HCT116 (cell line): ENCODE data around the gene CTDNEP1. TPM values are rescaled to one million over a fixed set of nuclear protein-coding genes. Genes with fewer than 3 reads are reported as not detected.

Experiments used
- ATAC-seq: fragments of 200-7000 bp; cut with Tn5 transposase; 2 replicates; pipeline ENCODE4 v1.9.1; 2020; ENCODE audit warnings: mild to moderate bottlenecking, moderate library complexity
- BruUV-seq: library from RNA; stranded (reverse); fragments of 400-500 nt; replicated peaks from 2 replicates; lab custom pipeline; 2021; lab: Mats Ljungman, UMichigan
- CTCF ChIA-PET: fragments of 300-600 bp; sonication (Branson Sonifier 250); formaldehyde crosslinking; loops from one replicate; lab custom pipeline; 2021; ENCODE audit warnings: antibody characterized with exemption; lab: Charles Lee
- POLR2A ChIA-PET: fragments of 300-600, 350-600 bp; sonication (Branson Sonifier 250); formaldehyde crosslinking; loops from one replicate; lab custom pipeline; 2021; ENCODE audit warnings: antibody characterized with exemption; lab: Charles Lee
- RAD21 ChIA-PET, 2 experiments: fragments of 300-600 bp; sonication (Branson Sonifier 250); formaldehyde crosslinking; loops; one replicate each; lab custom pipeline; 2023; ENCODE audit warnings: low total read pairs in 2 of 2; ENCODE audit not compliant: uncharacterized antibody in 2 of 2, unreplicated experiment in 2 of 2, low non-redundant PET in 1 of 2; lab: Charles Lee
- DNase-seq: peaks from one replicate; pipeline ENCODE4 v3.0.0-alpha.2; 2010; ENCODE audit warnings: low read depth, low spot score
- H2AFZ ChIP-seq: fragments of 200-600 bp; shearing (Covaris generic), sonication (generic); 2 replicates; pipeline ENCODE4 v1.6.1; 2017; ENCODE audit warnings: low read depth, mixed run types, mixed read lengths, antibody characterized with exemption, low read length; ENCODE audit not compliant: poor library complexity, severe bottlenecking
- H3K27ac ChIP-seq: 2 replicates; pipeline ENCODE4 v1.5.1; 2012; ENCODE audit warnings: low read depth, low read length
- H3K27me3 ChIP-seq: fragments of 200-600 bp; sonication (generic); 2 replicates; pipeline ENCODE4 v1.6.1; 2016; ENCODE audit warnings: mixed run types, low read length, mixed read lengths; ENCODE audit not compliant: insufficient read depth
- H3K36me3 ChIP-seq, 2 experiments: fragments of 200-500 bp in 1 of 2; fragments of 200-600 bp in 1 of 2; sonication (Bioruptor generic) in 1 of 2; sonication (generic) in 1 of 2; 2 replicates each; pipeline versions ENCODE4 v1.5.1 to v1.6.1; 2014 to 2016; ENCODE audit warnings: low read length in 2 of 2, inconsistent platforms in 1 of 2, mixed read lengths in 1 of 2, mixed run types in 1 of 2; ENCODE audit not compliant: insufficient read depth in 2 of 2, control insufficient read depth in 1 of 2
- H3K4me1 ChIP-seq, 2 experiments: fragments of 200-600 bp in 1 of 2; sonication (generic) in 1 of 2; 2 replicates each; pipeline versions ENCODE4 v1.5.1 to v1.6.1; 2012 to 2017; ENCODE audit warnings: low read length in 2 of 2, inconsistent platforms in 1 of 2, mild to moderate bottlenecking in 1 of 2, mixed read lengths in 1 of 2, mixed run types in 1 of 2, moderate library complexity in 1 of 2; ENCODE audit not compliant: insufficient read depth in 2 of 2, control insufficient read depth in 1 of 2
- H3K4me2 ChIP-seq: fragments of 200-600 bp; sonication (generic); 2 replicates; pipeline ENCODE4 v1.6.1; 2017; ENCODE audit warnings: mixed run types, low read length, mixed read lengths
- H3K4me3 ChIP-seq, 2 experiments: fragments of 200-600 bp in 1 of 2; sonication (generic) in 1 of 2; replicated peaks in 1 of 2; 2 replicates each; pipeline ENCODE4 v1.5.1; 2011 to 2016; ENCODE audit warnings: low read length in 2 of 2, control low read depth in 1 of 2, low read depth in 1 of 2, mild to moderate bottlenecking in 1 of 2, mixed read lengths in 1 of 2, mixed run types in 1 of 2
- H3K79me2 ChIP-seq: fragments of 200-600 bp; sonication (generic); 2 replicates; pipeline ENCODE4 v1.6.1; 2017; ENCODE audit warnings: mild to moderate bottlenecking, mixed run types, low read length, moderate library complexity, mixed read lengths; ENCODE audit not compliant: insufficient read depth
- H3K9ac ChIP-seq: fragments of 200-600 bp; sonication (generic); 2 replicates; pipeline ENCODE4 v1.6.1; 2016; ENCODE audit warnings: low read length, mixed read lengths
- H3K9me2 ChIP-seq: fragments of 200-600 bp; sonication (generic), shearing (Covaris generic); 2 replicates; pipeline ENCODE4 v1.6.1; 2017; ENCODE audit warnings: mixed run types, mild to moderate bottlenecking, moderate library complexity; ENCODE audit not compliant: insufficient read depth
- H3K9me3 ChIP-seq, 2 experiments: fragments of 200-500 bp in 1 of 2; fragments of 200-600 bp in 1 of 2; sonication (Bioruptor generic) in 1 of 2; sonication (generic) in 1 of 2; 2 replicates each; pipeline ENCODE4 v1.6.1; 2014 to 2017; ENCODE audit warnings: low read length in 2 of 2, mixed read lengths in 2 of 2, inconsistent platforms in 1 of 2, low read depth in 1 of 2, mild to moderate bottlenecking in 1 of 2, mixed run types in 1 of 2, moderate library complexity in 1 of 2; ENCODE audit not compliant: control insufficient read depth in 1 of 2, insufficient read depth in 1 of 2
- H4K20me1 ChIP-seq: fragments of 200-600 bp; sonication (generic), shearing (Covaris generic); 2 replicates; pipeline ENCODE4 v1.6.1; 2017; ENCODE audit warnings: mixed run types, mild to moderate bottlenecking, moderate library complexity; ENCODE audit not compliant: insufficient read depth
- CEBPB ChIP-seq: IDR thresholded peaks from 2 replicates; pipeline ENCODE4 v1.6.1; 2012; ENCODE audit warnings: low read depth
- EZH2 ChIP-seq: fragments of 200-600 bp; sonication (generic); IDR thresholded peaks from 2 replicates; pipeline ENCODE4 v1.6.1; 2017; ENCODE audit warnings: antibody characterized with exemption, mixed run types
- JUND ChIP-seq: IDR thresholded peaks from 2 replicates; pipeline ENCODE4 v1.6.1; 2012
- POLR2A ChIP-seq: IDR thresholded peaks from 2 replicates; pipeline ENCODE4 v1.7.0; 2011; ENCODE audit warnings: borderline replicate concordance; ENCODE audit not compliant: insufficient read depth, insufficient read length; ENCODE audit errors: extremely low read depth
- RAD21 ChIP-seq: IDR thresholded peaks from 2 replicates; pipeline ENCODE4 v1.6.1; 2012; ENCODE audit warnings: low read depth, mild to moderate bottlenecking
- REST ChIP-seq: IDR thresholded peaks from 2 replicates; pipeline ENCODE4 v1.6.1; 2012; ENCODE audit warnings: low read depth
- SIN3A ChIP-seq: IDR thresholded peaks from 2 replicates; pipeline ENCODE4 v1.6.1; 2012; ENCODE audit warnings: low read depth
- SP1 ChIP-seq: IDR thresholded peaks from 2 replicates; pipeline ENCODE4 v1.6.1; 2012; ENCODE audit warnings: low read depth
- ZFX ChIP-seq: fragments of 450-650 bp; IDR thresholded peaks from 2 replicates; pipeline ENCODE4 v1.6.1; 2017
- ZNF274 ChIP-seq: fragments of 200-500 bp; sonication (Bioruptor generic); IDR thresholded peaks from 2 replicates; pipeline ENCODE4 v1.6.1; 2014; ENCODE audit warnings: mild to moderate bottlenecking, low read depth, low read length, inconsistent platforms
- intact Hi-C: fragments of 100-400 bp; cut with micrococcal nuclease; formaldehyde crosslinking; loops from 2 replicates; pipeline ENCODE4 v1.10.0; 2022
- total RNA-seq: library from RNA; stranded (reverse); gene quantifications from one replicate; pipeline ENCODE4 v1.2.1, GENCODE V29; 2021; ENCODE audit not compliant: unreplicated experiment
- TF ChIP-seq, protein P1 (sequence below): IDR thresholded peaks from 2 replicates; pipeline ENCODE4 v1.6.1; 2011; ENCODE audit warnings: mild to moderate bottlenecking, low read length, moderate library complexity; ENCODE audit not compliant: insufficient replicate concordance; ENCODE audit errors: extremely low read depth

The CTDNEP1 gene
- total RNA-seq, 1 experiment from 2014 or later: 143 TPM

DNA sequence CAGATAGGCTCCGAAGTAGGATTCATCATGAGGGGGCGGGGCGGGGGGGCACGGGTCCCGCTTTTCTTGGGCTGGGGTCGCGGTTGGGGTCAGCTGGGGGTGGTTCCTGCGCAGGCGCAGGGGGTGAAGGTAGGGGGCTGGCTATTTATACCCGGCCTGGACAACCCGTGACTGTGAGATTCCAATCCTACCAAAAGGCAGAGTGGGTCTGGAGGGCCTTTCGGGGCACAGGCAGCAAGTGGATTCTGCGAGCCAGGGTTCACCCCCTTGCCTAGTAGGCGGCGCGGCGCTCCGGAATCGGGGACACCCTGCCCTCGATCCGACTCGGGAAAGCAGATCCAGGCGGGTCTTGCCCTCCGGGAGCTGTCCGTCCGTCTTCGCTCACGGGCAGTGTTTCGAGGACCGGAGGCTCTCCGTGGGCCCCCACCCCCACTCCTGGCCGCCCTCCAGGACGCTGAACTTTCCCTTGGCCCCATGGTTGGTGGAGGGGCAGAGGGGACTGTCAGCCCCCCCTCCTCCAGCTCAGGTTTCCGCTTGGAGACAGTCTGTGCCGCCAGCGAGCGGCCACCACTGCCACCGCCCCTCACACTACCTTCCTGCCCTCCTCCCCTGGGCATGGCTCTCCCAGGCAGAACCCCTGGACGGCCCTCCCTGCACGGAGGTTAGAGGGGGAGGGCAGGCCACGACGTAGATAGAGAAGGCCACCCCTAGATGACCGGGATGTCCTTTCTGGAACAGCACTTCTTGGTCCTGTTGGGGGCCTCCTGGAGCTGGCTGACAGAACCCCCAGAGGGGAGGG is 30.6 kb upstream of the CTDNEP1 start:
- CTCF ChIA-PET: interaction anchor here (0.6 to 2.0 kb wide), 6 partner anchors 14 to 158 kb away, joined by 3 to 38 read pairs (median 4); no protein-coding TSS in a partner anchor
- H3K9me3 ChIP-seq: no peaks in the 10 kb centered on the region
- H3K9ac ChIP-seq: peak overlapping the region; percentile 93
- TSS peak; percentile 57 for BruUV-seq
- no peak for DNase-seq
- RAD21 ChIA-PET: interaction anchor here in 1 of 2 experiments (1.5 kb wide), 1 partner anchor 14 kb away, joined by 14 read pairs; no protein-coding TSS in a partner anchor
- H3K4me2 ChIP-seq: peak overlapping the region; percentile 98
- TF ChIP-seq JUND (no peak), POLR2A (no peak), RAD21 (no peak), CEBPB (no peak), REST (no peak), ZNF274 (no peak), SIN3A (no peak), EZH2 (no peak), SP1 (no peak), ZFX (no peak)
- TF ChIP-seq, protein P1, sequence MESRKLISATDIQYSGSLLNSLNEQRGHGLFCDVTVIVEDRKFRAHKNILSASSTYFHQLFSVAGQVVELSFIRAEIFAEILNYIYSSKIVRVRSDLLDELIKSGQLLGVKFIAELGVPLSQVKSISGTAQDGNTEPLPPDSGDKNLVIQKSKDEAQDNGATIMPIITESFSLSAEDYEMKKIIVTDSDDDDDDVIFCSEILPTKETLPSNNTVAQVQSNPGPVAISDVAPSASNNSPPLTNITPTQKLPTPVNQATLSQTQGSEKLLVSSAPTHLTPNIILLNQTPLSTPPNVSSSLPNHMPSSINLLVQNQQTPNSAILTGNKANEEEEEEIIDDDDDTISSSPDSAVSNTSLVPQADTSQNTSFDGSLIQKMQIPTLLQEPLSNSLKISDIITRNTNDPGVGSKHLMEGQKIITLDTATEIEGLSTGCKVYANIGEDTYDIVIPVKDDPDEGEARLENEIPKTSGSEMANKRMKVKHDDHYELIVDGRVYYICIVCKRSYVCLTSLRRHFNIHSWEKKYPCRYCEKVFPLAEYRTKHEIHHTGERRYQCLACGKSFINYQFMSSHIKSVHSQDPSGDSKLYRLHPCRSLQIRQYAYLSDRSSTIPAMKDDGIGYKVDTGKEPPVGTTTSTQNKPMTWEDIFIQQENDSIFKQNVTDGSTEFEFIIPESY: no peak
- H3K36me3 ChIP-seq: no peaks in the 10 kb centered on the region
- peak overlapping the region; percentile 50 to 65 for H3K4me3 ChIP-seq
- H3K27ac ChIP-seq: peak overlapping the region; percentile 73; the same call in 1 of the 2 replicates
- intact Hi-C loops: loop anchor here (2.0 kb wide), 1 partner anchor 19 kb away; the partner anchor contains the start of gene CLDN7
- no peaks in the 10 kb centered on the region for H3K79me2 ChIP-seq
- no peaks in the 10 kb centered on the region for H3K9me2 ChIP-seq
- ATAC-seq: no peak
- H2AFZ ChIP-seq: no peak overlapping the region
- no peaks in the 10 kb centered on the region for H3K27me3 ChIP-seq
- H3K4me1 ChIP-seq: peaks cover 13 to 34% of the 10 kb centered on the region in 2 experiments
- POLR2A ChIA-PET: interaction anchor here (0.6 to 0.8 kb wide), 3 partner anchors 17 to 259 kb away, joined by 3 read pairs; no protein-coding TSS in a partner anchor
- H4K20me1 ChIP-seq: no peaks in the 10 kb centered on the region
